Measurements from ENCODE around the gene PHTF1.

PHTF1 gene

DNA sequence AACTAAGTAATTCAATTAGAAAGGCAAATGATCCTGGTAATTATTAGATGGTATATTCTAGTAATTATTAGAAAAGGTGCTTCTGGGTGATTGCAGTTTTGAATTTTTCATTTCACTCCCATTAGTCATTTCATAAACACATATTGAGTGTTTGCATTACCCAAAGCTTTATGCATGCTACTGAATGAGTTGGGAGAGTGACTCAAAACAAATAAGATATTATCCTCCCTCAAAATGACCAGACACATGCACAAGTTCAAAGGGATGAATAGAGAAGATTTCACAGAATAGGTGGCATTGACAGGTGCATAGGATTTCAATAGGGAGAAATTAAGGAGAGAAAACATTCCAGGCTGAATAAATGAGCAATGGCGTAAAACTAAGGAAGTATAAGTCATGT lies 84.7 kb downstream of the PHTF1 start:
- H3K27ac ChIP-seq, result no peak overlapping the region
- TF ChIP-seq ZFX (IDR thresholded peaks at IDR 0.05; ENCODE audit: borderline replicate concordance), result no peak
- TF ChIP-seq, protein P1, sequence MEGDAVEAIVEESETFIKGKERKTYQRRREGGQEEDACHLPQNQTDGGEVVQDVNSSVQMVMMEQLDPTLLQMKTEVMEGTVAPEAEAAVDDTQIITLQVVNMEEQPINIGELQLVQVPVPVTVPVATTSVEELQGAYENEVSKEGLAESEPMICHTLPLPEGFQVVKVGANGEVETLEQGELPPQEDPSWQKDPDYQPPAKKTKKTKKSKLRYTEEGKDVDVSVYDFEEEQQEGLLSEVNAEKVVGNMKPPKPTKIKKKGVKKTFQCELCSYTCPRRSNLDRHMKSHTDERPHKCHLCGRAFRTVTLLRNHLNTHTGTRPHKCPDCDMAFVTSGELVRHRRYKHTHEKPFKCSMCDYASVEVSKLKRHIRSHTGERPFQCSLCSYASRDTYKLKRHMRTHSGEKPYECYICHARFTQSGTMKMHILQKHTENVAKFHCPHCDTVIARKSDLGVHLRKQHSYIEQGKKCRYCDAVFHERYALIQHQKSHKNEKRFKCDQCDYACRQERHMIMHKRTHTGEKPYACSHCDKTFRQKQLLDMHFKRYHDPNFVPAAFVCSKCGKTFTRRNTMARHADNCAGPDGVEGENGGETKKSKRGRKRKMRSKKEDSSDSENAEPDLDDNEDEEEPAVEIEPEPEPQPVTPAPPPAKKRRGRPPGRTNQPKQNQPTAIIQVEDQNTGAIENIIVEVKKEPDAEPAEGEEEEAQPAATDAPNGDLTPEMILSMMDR (IDR thresholded peaks at IDR 0.05), result no peak

DNA sequence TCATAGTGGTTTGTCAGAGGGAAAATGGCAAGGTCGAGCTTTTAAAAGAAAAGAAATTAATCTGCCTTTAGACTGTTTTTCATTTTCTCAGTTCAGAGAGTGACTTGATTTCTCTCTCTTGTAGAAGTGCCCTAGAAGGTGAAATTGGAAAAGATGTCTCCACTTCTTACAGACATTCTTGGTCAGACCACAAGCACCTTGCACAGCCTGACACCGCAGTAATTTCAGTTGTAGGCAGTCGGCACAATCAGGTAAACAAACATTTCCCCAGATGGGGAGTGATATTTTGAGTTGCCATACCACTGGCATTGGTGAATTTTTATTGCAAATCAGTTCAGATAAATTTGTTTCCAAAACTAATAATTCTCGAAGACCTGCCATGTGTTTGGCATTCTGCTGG lies 86.8 kb downstream of the PHTF1 start:
- TF ChIP-seq, protein P1 (IDR thresholded peaks at IDR 0.05), result no peak
- TF ChIP-seq ZFX (IDR thresholded peaks at IDR 0.05; ENCODE audit: borderline replicate concordance), result no peak
- no peak overlapping the region for H3K27ac ChIP-seq

DNA sequence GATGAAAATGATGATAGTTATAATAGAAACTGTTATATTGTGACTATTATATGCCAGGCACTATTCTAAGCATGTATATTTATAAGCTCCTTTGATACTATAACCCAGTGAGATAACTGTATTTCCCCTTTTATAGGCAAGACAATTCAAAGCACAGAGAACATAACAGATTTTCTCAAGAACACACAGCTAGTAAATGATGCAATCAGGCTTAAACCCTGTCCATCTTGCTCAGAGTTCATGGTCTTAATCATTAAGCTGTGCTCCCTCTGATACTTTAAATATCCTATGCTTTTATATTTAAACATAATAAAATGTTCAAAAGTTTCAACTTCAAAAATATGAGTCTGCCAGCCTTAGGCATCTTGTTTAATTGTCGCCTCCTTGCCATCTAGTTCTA lies 88.6 kb downstream of the PHTF1 start:
- no peak for TF ChIP-seq ZFX (IDR thresholded peaks at IDR 0.05; ENCODE audit: borderline replicate concordance)
- TF ChIP-seq, protein P1 (IDR thresholded peaks at IDR 0.05), result no peak
- H3K27ac ChIP-seq, result no peak overlapping the region

DNA sequence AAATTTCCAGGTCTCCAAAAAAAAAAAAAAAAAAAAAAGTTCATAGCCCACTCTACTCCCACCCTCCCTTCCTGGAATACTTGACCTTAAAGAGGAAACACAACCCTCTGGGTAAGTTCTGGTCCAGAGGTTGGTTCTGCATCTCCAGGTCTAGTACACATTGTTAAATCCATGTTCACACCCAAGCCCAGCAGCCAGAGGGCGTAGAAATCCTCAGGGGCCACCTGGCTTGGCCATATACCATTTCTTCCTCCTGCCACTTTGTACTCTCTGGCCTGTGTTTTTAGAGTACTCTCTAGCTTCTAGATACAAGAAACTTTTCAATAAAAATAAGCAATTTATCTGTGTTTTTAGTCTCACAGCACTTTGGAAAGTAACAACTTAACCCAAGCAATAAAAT lies 89.3 kb downstream of the PHTF1 start:
- TF ChIP-seq, protein P1 (IDR thresholded peaks at IDR 0.05), result no peak
- no peak for TF ChIP-seq ZFX (IDR thresholded peaks at IDR 0.05; ENCODE audit: borderline replicate concordance)

DNA sequence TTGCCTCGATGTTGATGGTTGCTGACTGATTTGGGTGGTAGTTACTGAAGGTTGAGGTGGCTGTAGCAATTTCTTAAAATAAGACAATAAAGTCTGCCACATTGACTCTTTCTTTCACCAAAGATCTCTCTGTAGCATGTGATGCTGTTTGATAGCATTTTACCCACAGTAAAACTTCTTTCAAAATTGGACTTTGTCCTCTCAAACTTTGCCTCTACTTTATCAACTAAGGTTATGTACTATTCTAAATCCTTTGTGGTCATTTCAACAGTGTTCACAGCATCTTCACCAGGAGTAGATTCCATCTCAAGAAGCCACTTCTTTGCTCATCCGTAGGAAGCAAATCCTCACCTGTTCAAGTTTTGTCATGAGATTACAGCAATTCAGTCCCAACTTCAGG lies 93.2 kb downstream of the PHTF1 start:
- TF ChIP-seq, protein P1 (IDR thresholded peaks at IDR 0.05), result no peak
- TF ChIP-seq ZFX (IDR thresholded peaks at IDR 0.05; ENCODE audit: borderline replicate concordance), result no peak
- H3K27ac ChIP-seq, result no peak overlapping the region

More for the DNA sequence above, 89.3 kb downstream of the PHTF1 start:
- no peak overlapping the region for H3K27ac ChIP-seq

DNA sequence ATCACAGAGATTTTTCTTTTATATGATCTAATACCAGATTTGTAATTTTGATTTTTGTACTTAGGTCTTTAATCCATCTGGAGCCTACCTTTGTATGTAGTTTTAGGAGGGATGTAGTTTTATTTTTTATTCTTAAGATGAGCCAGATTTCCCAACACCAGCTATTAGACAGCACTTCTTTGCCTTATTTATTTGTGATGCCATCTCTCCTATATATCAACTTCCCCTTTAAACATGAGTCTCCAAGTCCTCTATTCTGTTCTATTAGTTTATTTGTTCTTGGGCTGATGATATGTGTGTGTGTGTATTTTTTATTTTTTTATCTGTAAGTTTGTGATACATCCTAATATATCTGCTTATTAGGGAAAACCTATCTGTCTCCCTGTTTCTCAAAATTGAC lies 94.2 kb downstream of the PHTF1 start:
- TF ChIP-seq, protein P1 (IDR thresholded peaks at IDR 0.05), result no peak
- no peak for TF ChIP-seq ZFX (IDR thresholded peaks at IDR 0.05; ENCODE audit: borderline replicate concordance)
- H3K27ac ChIP-seq, result no peak overlapping the region

DNA sequence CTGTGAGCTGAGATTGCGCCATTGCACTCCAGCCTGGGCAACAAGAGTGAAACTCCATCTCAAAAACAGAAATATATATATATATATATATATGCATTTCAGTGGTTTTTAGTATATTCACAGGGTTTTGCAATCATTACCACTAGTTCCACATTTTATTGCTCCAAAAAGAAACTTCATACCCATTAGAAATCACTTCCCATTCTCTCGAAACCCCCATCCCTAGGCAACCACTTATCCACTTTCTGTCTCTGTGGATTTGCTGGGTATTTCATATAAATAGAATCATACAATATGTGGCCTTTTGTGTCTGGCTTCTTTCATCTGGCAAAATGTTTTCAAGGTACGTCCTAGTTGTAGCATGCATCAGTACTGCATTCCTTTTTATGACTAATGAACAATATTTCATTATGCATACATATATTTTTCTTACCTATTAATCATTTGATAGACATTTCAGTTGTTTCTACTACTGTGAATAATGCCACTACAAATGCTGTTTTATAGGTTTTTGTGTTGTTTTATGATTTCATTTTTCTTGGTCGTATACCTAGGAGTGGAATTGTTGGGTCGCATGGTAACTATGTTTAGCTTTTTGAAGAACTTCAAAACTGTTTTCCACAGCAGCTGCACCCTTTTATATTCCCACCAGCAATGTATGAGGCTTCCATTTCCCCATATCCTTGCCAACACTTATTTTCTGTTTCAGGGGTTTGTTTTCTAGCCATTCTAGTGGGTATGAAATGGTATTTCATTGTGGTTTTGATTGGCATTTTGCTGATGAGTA lies 95.9 kb downstream of the PHTF1 start:
- no peak for TF ChIP-seq ZFX (IDR thresholded peaks at IDR 0.05; ENCODE audit: borderline replicate concordance)
- H3K27ac ChIP-seq, result no peak overlapping the region

Data from 22Rv1 (cell line).